Activated T-helper 1 cell treated with anti-CD3 and anti-CD28 coated beads, Interleukin-2, amount 50 U/mL, for 16 hours (primary cell): ENCODE results near the gene UBALD1.

Experiments
- DNase-seq, 2 donors: peaks; one replicate each; pipeline ENCODE4 v3.0.0-alpha.2; 2020; ENCODE audit warnings: low read depth in 1 of 2, low spot score in 1 of 2

UBALD1 gene

DNA sequence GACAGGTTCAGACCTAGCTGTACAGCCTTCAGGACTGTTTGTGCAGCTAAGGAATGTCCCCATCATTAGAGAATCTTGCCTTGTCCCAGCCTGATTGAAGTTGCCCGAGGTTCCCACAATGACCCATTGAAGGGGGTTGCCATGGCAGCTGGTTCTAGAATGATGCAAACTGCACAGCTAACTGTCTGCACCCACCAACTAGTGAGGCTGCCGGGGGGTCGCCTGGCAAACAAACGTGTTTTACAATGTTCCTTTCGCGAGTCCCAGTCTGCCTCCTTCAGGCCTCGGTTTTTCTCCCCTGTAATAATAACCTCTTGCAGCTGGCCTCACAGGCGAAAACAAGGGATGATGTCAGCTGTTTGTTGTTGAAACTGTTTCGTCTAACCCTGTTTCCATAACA, 53.1 kb downstream of the UBALD1 start:
- no peak for DNase-seq
